ENCODE measurements around the gene STX16. TPM values are rescaled to one million over a fixed set of nuclear protein-coding genes. Genes with fewer than 3 reads are reported as not detected.

Gene STX16
- total RNA-seq (2022) (86.0 and 99.7 TPM in 2 replicates), Bru-seq, nascent RNA (percentile 98 among the genes with signal in this experiment), BruChase-seq, experiment 1, labeled RNA remaining after a 6-hour chase (percentile 99 among the genes with signal in this experiment), BruChase-seq, experiment 2, labeled RNA remaining after a 2-hour chase (percentile 100 among the genes with signal in this experiment)
- long read RNA-seq, full-length matches to known transcripts = 11 of 21 reads
- long read RNA-seq, partial matches to known transcripts = 4 of 21 reads
- long read RNA-seq, other reads (novel, unspliced or antisense) = 6 of 21 reads

- H3K27me3 Mint-ChIP-seq (ENCODE audit: unreplicated experiment) = no peaks in the 10 kb centered on the region
- BruUV-seq (replicated peaks) = no TSS peak
- peak; percentile 96 for DNase-seq
- peaks cover 31% of the 10 kb centered on the region for H3K36me3 Mint-ChIP-seq (ENCODE audit: insufficient read depth, unreplicated experiment)
- peak within 1 kb of the TSS; percentile 97 for H3K4me3 Mint-ChIP-seq (ENCODE audit: low read depth, unreplicated experiment)
- CTCF ChIA-PET = interaction anchor here (0.6 to 1.8 kb wide), 17 partner anchors 9 to 413 kb away, joined by 3 to 12 read pairs (median 4); partner anchors contain the start of gene VAPB
- H3K27ac Mint-ChIP-seq (ENCODE audit: unreplicated experiment) = peak within 1 kb of the TSS; percentile 83
- TF ChIP-seq CTCF (IDR thresholded peaks at IDR 0.05; ENCODE audit: unreplicated experiment) = peak; percentile 96
- peaks cover 19% of the 10 kb centered on the region for H3K4me1 Mint-ChIP-seq (ENCODE audit: low read depth, unreplicated experiment)
- intact Hi-C loops (cut with micrococcal nuclease; ENCODE audit: unreplicated experiment) = loop anchor here (5.0 kb wide), 1 partner anchor 414 kb away; no protein-coding TSS in a partner anchor
- H3K9me3 Mint-ChIP-seq (ENCODE audit: low read depth, unreplicated experiment) = no peaks in the 10 kb centered on the region
Measured at GRCh38 chr20:58650776-58651558, at the start of gene STX16. TSS of gene STX16 (plus strand) at chr20:58651283. CDS start at chr20:58652007, 724 bp downstream.

GRCh38 chr20:58602124-58602523 lies 49.0 kb upstream of the STX16 start:
- no peak for DNase-seq
- H3K27me3 Mint-ChIP-seq (ENCODE audit: unreplicated experiment) = peaks cover 85% of the 10 kb centered on the region

GRCh38 chr20:58603721-58604120 lies 47.4 kb upstream of the STX16 start:
- no TSS peak for BruUV-seq (replicated peaks)
- no peak for DNase-seq
- Mint-ChIP-seq H3K4me3 (ENCODE audit: low read depth, unreplicated experiment) (no peak overlapping the region), H3K27ac (ENCODE audit: unreplicated experiment) (no peak overlapping the region), H3K36me3 (ENCODE audit: insufficient read depth, unreplicated experiment) (no peaks in the 10 kb centered on the region), H3K4me1 (ENCODE audit: low read depth, unreplicated experiment) (no peaks in the 10 kb centered on the region), H3K9me3 (ENCODE audit: low read depth, unreplicated experiment) (no peaks in the 10 kb centered on the region), H3K27me3 (ENCODE audit: unreplicated experiment) (peaks cover 85% of the 10 kb centered on the region)
- intact Hi-C loops (cut with micrococcal nuclease; ENCODE audit: unreplicated experiment) = no loop called here
- no peak for TF ChIP-seq CTCF (IDR thresholded peaks at IDR 0.05; ENCODE audit: unreplicated experiment)
- CTCF ChIA-PET = no interaction called here

More at GRCh38 chr20:58602124-58602523, 49.0 kb upstream of the STX16 start:
- no TSS peak for BruUV-seq (replicated peaks)
- no peaks in the 10 kb centered on the region for H3K9me3 Mint-ChIP-seq (ENCODE audit: low read depth, unreplicated experiment)
- CTCF ChIA-PET = no interaction called here
- H3K36me3 Mint-ChIP-seq (ENCODE audit: insufficient read depth, unreplicated experiment) = no peaks in the 10 kb centered on the region
- H3K4me1 Mint-ChIP-seq (ENCODE audit: low read depth, unreplicated experiment) = no peaks in the 10 kb centered on the region
- no peak overlapping the region for H3K27ac Mint-ChIP-seq (ENCODE audit: unreplicated experiment)
- H3K4me3 Mint-ChIP-seq (ENCODE audit: low read depth, unreplicated experiment) = no peak overlapping the region
- intact Hi-C loops (cut with micrococcal nuclease; ENCODE audit: unreplicated experiment) = no loop called here
- no peak for TF ChIP-seq CTCF (IDR thresholded peaks at IDR 0.05; ENCODE audit: unreplicated experiment)

- Mint-ChIP-seq H3K27me3 (ENCODE audit: unreplicated experiment) (peaks cover 85% of the 10 kb centered on the region), H3K4me1 (ENCODE audit: low read depth, unreplicated experiment) (no peaks in the 10 kb centered on the region), H3K36me3 (ENCODE audit: insufficient read depth, unreplicated experiment) (no peaks in the 10 kb centered on the region), H3K27ac (ENCODE audit: unreplicated experiment) (no peak overlapping the region), H3K9me3 (ENCODE audit: low read depth, unreplicated experiment) (no peaks in the 10 kb centered on the region), H3K4me3 (ENCODE audit: low read depth, unreplicated experiment) (no peak overlapping the region)
- BruUV-seq (replicated peaks) = no TSS peak
- CTCF ChIA-PET = interaction anchor here (0.6 kb wide), 2 partner anchors 19 to 46 kb away, joined by 3 to 5 read pairs; no protein-coding TSS in a partner anchor
- no peak for TF ChIP-seq CTCF (IDR thresholded peaks at IDR 0.05; ENCODE audit: unreplicated experiment)
- DNase-seq = no peak
- intact Hi-C loops (cut with micrococcal nuclease; ENCODE audit: unreplicated experiment) = no loop called here
Measured at GRCh38 chr20:58604128-58604881, 46.8 kb upstream of the STX16 start.
